ENCODE measurements around the gene IGSF8.

DNA sequence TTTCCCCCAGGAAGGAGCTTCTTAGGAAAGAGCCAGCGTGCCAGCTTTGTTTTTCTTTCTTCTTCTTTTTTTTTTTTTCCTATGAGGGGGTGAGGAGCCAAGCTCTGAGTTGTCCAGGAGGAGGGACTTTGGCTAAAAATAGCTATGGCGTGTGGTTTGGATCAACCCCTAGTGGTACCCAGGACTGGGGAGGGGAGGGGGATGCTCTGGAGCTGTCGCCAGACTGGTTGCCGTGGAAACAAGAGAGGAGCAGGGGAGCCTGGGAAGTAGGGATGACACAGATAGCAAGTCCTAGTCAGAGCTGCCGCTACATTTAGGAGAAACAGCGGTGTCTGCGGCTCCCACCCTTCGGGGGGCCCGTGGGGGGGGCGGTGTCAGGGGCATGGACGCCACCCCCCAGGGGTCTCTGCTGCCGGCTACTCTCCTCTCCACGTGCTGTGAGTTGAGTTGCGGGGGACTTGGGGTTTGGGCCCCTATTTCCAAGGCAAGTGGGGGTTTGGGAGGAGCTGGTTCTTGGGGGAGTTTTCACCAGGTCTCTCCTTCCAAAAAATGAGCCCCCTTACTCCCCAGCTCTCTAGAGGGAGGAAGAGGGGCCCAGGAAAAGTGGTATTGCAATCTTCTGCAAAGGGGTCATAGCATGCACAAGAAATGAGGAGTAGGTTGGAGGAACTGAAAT, 17.0 kb downstream of the IGSF8 start, which contains the start of gene KCNJ9:
- TF ChIP-seq, protein P1, sequence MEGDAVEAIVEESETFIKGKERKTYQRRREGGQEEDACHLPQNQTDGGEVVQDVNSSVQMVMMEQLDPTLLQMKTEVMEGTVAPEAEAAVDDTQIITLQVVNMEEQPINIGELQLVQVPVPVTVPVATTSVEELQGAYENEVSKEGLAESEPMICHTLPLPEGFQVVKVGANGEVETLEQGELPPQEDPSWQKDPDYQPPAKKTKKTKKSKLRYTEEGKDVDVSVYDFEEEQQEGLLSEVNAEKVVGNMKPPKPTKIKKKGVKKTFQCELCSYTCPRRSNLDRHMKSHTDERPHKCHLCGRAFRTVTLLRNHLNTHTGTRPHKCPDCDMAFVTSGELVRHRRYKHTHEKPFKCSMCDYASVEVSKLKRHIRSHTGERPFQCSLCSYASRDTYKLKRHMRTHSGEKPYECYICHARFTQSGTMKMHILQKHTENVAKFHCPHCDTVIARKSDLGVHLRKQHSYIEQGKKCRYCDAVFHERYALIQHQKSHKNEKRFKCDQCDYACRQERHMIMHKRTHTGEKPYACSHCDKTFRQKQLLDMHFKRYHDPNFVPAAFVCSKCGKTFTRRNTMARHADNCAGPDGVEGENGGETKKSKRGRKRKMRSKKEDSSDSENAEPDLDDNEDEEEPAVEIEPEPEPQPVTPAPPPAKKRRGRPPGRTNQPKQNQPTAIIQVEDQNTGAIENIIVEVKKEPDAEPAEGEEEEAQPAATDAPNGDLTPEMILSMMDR (IDR thresholded peaks at IDR 0.05; ENCODE audit: insufficient read depth, low read depth, low read length), result no peak
- TF ChIP-seq EZH2 (IDR thresholded peaks at IDR 0.05; ENCODE audit: insufficient read depth, low read length), result no peak
